NCI-H510A treated with DMSO at 0.1 percent for 48 hours (cell line): ENCODE results near the gene SST.

Source experiments
- DNase-seq: peaks from one replicate; lab custom pipeline; 2025; lab: John Stamatoyannopoulos, UW

The SST gene

GRCh38 chr3:187669675-187670504 lies at the start of gene SST:
Gene SST, minus strand, starts transcription at chr3:187670394. Its CDS starts 103 bp downstream, at chr3:187670291.
- DNase-seq: peak; percentile 37

GRCh38 chr3:187719628-187720336 lies 49.6 kb upstream of the SST start:
- no peak for DNase-seq

- DNase-seq: no peak
Observed at GRCh38 chr3:187718802-187719201, 48.6 kb upstream of the SST start.

GRCh38 chr3:187717572-187717971 lies 47.4 kb upstream of the SST start:
- DNase-seq: no peak

- peak; percentile 83 for DNase-seq
Observed at GRCh38 chr3:187714404-187714979, 44.3 kb upstream of the SST start.

GRCh38 chr3:187713504-187713903 lies 43.3 kb upstream of the SST start:
- DNase-seq: no peak

GRCh38 chr3:187709155-187709554 lies 39.0 kb upstream of the SST start:
- DNase-seq: no peak

GRCh38 chr3:187708696-187709095 lies 38.5 kb upstream of the SST start:
- no peak for DNase-seq

- no peak for DNase-seq
Observed at GRCh38 chr3:187706971-187707370, 36.8 kb upstream of the SST start.

- no peak for DNase-seq
Observed at GRCh38 chr3:187705164-187705563, 35.0 kb upstream of the SST start.

GRCh38 chr3:187702507-187703033 lies 32.4 kb upstream of the SST start, which contains the start of gene RTP2:
Gene RTP2, minus strand, starts transcription at chr3:187702557. Its CDS starts 429 bp downstream, at chr3:187702128.
- DNase-seq: no peak

- DNase-seq: no peak
Observed at GRCh38 chr3:187700249-187700648, 30.1 kb upstream of the SST start.

GRCh38 chr3:187698499-187699399 lies 28.6 kb upstream of the SST start:
- no peak for DNase-seq

GRCh38 chr3:187696021-187696420 lies 25.8 kb upstream of the SST start:
- DNase-seq: no peak

GRCh38 chr3:187695449-187695848 lies 25.3 kb upstream of the SST start:
- DNase-seq: no peak

- no peak for DNase-seq
Observed at GRCh38 chr3:187694801-187695200, 24.6 kb upstream of the SST start.

- no peak for DNase-seq
Observed at GRCh38 chr3:187693431-187693830, 23.2 kb upstream of the SST start.

GRCh38 chr3:187689984-187690383 lies 19.8 kb upstream of the SST start:
- DNase-seq: no peak

- no peak for DNase-seq
Observed at GRCh38 chr3:187686621-187687273, 16.6 kb upstream of the SST start.

- DNase-seq: no peak
Observed at GRCh38 chr3:187685948-187686347, 15.8 kb upstream of the SST start.

- DNase-seq: no peak
Observed at GRCh38 chr3:187684880-187685279, 14.7 kb upstream of the SST start.
